ENCODE measurements around the gene PTGER1. TPM values are rescaled to one million over a fixed set of nuclear protein-coding genes. Genes with fewer than 3 reads are reported as not detected.

Gene PTGER1
- total and polyA plus RNA-seq, 9 of the 15 experiments (the other 6 are each of a cell fraction or from before 2014, with no cell fraction given) = 0.06 to 0.36 (median 0.31) TPM; not detected in 5

DNA sequence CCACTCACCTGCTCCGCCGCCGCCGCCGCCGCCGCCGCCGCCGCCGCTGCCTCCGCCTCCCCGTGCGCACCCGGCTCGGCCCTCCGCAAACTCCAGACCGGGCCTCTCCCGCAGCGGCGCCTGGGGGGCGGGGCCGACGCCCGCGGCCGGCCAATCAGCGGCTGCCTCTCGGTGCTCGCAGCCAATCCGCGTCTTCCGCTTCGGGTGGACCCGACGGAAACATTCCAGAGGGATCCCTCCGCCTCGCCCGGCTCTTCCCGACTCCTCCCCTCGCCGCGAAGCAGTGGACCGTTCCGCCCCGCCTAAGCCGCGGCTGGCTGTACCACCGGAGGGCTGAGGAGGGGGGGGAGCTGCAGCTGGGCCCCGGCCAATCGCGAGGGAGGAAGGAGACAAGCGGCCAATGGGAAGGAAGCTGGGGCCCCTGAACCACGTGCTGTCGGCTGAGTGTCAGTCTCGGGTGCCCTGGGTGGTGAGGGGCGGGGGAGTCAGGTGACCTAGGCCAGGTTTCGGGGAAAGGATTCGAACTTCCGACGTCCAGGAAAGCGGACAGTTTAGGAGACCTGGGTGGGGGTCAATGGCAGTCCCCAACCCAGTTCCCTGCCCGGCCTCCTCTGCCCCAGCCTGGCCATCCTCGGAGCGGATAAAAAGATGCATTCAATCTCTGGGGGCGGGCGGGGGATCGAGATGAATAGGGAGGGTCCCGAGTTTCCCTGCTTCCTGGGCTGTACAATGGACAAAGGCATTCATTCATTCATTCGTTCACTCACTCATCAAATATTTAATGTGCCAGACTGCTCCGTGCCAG, 21.1 kb upstream of the PTGER1 start, which contains the start of gene GIPC1 (continued):
- peak; percentile 5; the same call in 1 of the 2 replicates for TF ChIP-seq ZNF609 (CRISPR knock-in tag; IDR thresholded peaks at IDR 0.05; ENCODE audit: borderline replicate concordance)
- no peak for TF ChIP-seq TCFL5 (CRISPR knock-in tag; conservative IDR thresholded peaks at IDR 0.05)
- TF ChIP-seq STAT5A (IDR thresholded peaks at IDR 0.05; ENCODE audit: borderline replicate concordance, low read length) = no peak
- no peak for TF ChIP-seq ILF3 (IDR thresholded peaks at IDR 0.05; ENCODE audit: borderline replicate concordance)
- TF ChIP-seq ZNF699 (CRISPR knock-in tag; IDR thresholded peaks at IDR 0.05; ENCODE audit: insufficient replicate concordance) = no peak
- TF ChIP-seq ZNF639 (CRISPR knock-in tag; conservative IDR thresholded peaks at IDR 0.05 in 1 of 2, IDR thresholded peaks at IDR 0.05 in 1 of 2) = peak in 1 of 2 experiments; percentile 83; a peak in 1 of 4 replicates
- TF ChIP-seq TCF7L2 (IDR thresholded peaks at IDR 0.05; ENCODE audit: low read depth, low read length) = peak; percentile 97
- peak; percentile 89 for TF ChIP-seq ZNF24 (IDR thresholded peaks at IDR 0.05)
- peak; percentile 74; the same call in 1 of the 2 replicates for TF ChIP-seq KAT7 (CRISPR knock-in tag; IDR thresholded peaks at IDR 0.05; ENCODE audit: borderline replicate concordance)
- TF ChIP-seq PHB (CRISPR knock-in tag; IDR thresholded peaks at IDR 0.05) = no peak
- peak; percentile 94 for TF ChIP-seq PKNOX1 (IDR thresholded peaks at IDR 0.05)
- peak; percentile 35; the same call in 1 of the 2 replicates for TF ChIP-seq SIN3B (IDR thresholded peaks at IDR 0.05; ENCODE audit: low read depth)
- TF ChIP-seq DPF2 (IDR thresholded peaks at IDR 0.05) = peak; percentile 38; the same call in 1 of the 2 replicates
- no peak for TF ChIP-seq BCL6 (CRISPR knock-in tag; IDR thresholded peaks at IDR 0.05)
- no peak for TF ChIP-seq POLR2AphosphoS5 (IDR thresholded peaks at IDR 0.05; ENCODE audit: control insufficient read depth, insufficient read depth, low read depth, low read length)
- no peak for TF ChIP-seq JUN (IDR thresholded peaks at IDR 0.05; ENCODE audit: borderline replicate concordance, low read depth, low read length)
- no peak for TF ChIP-seq JUN (CRISPR knock-in tag; IDR thresholded peaks at IDR 0.05; ENCODE audit: borderline replicate concordance)
- no peak for TF ChIP-seq FOXA1 (IDR thresholded peaks at IDR 0.05; ENCODE audit: borderline replicate concordance)
- TF ChIP-seq ZNF347 (CRISPR knock-in tag; IDR thresholded peaks at IDR 0.05; ENCODE audit: low read depth) = no peak
- TF ChIP-seq SMAD2 (IDR thresholded peaks at IDR 0.05; ENCODE audit: low read depth, low read length) = no peak
- peak; percentile 69 for TF ChIP-seq CBFA2T2 (conservative IDR thresholded peaks at IDR 0.05)
